GM18861 (cell line): ENCODE results near the gene HERC6.
"Not testable (repeated sequence)": the region's sequence is repeated elsewhere in the genome, so short reads cannot be mapped to it uniquely, and the experiment has no call there.

ENCODE experiments used
- ATAC-seq: cut with Tn5 transposase; IDR thresholded peaks from one replicate; pipeline ENCODE4 v1.9.1; 2021; ENCODE audit not compliant: unreplicated experiment

The HERC6 gene

DNA sequence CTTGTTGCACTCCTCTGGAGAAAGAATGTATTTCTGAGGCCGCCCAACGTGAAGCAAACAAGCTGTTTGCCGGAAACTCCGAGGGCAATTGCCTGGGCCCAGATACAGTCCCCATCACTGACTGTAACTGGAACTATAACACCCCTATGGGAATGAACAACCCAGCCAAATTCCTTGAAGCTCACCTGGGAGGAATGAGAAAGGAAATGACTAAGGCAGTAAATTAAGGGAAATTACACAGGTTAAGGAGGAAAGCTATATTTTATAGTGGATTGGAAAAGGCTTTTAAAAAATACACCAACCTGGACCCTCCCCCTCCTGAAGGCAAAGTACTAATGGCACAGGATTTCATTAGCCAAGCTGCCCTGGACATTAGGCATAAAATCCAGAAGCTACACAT is 66.6 kb downstream of the HERC6 start:
- no peak for ATAC-seq

DNA sequence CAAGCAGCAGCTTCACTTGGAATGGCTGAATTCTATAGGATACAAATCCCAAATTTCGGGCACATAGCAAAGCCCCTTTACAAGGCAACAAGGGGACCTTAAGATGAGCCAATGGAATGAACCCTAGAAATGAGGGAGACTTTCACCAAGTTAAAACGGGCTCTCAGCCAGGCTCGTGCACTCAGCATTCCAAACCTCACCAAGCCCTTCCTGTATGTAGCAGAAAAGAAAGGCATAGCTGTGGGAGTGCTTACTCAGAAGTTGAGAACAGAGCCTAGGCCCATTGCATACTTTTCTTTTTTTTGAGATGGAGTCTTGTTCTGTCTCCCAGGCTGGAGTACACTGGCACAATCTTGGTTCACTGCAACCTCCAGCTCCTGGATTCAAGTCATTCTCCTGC is 67.5 kb downstream of the HERC6 start:
- no peak for ATAC-seq

DNA sequence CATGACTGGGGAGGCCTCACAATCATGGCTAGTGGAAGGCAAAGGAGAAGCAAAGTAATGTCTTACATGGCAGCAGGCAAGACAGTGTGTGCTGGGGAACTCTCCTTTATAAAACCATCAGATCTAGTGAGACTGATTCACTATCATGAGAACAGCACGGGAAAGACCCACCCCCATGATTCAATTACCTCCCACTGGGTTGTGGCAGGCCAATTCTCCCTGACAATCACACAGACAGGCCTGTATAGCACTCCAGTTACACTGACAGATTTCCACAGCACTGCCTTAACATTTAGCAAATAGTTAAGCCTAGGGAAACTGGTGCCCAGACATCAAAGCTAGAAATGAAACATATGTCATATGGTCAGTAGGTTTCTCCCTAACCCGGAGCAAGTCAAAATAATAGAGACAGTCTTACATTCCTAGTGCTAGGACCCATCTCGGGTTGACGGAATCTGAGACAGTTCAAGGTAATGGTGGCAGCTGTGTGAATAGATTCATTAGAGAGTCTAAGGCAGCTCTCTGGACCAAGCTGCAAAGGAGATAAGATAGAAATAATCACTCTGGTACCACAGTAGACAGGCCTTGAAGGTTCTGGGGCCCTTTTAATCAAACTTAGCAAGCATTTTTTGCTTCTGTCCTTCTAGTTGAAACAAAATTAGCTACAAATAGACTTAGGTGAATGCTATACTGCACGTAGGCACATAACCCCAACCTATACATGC is 68.9 kb downstream of the HERC6 start:
- ATAC-seq = no peak

DNA sequence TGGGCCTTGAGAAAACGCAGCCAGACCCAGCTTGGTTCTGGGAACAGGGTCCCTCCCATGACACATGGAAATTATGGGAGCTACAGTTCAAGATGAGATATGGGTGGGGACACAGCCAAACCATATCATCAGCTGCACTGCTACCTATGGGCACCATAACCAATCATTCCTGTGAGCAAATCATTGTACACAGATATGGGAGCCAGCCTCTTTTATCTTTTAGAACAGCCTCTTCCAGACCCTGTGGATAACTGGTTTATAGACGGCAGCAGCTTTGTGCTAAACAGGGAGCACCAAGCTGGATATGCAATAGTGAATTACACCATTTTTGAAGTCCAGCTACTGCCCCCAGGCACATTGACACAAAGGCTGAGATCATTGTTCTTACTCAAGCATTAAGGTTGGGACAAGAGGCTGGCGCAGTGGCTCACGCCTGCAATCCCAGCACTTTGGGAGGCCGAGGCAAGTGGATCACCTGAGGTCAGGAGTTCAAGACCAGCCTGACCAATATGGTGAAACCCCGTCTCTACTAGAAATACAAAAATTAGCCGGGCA is 69.6 kb downstream of the HERC6 start:
- ATAC-seq = not testable (repeated sequence)

DNA sequence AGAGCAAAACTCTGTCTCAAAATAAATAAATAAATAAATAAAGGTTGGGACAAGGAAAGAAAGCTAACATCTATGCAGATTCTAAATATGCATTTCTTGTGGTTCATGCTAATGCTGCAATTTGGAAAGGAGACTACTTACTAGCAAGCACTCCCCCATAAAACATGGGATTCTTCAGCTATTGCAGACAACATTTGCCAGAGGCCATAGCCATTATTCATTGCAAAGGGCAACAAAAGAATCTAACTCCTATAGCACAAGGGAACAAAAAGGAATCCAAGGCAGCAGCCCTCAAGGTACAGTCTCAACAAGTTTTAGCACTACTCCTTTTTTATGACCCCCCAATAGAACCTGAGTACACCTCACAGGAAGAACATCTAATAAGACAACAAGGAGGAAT is 70.2 kb downstream of the HERC6 start:
- ATAC-seq = no peak

DNA sequence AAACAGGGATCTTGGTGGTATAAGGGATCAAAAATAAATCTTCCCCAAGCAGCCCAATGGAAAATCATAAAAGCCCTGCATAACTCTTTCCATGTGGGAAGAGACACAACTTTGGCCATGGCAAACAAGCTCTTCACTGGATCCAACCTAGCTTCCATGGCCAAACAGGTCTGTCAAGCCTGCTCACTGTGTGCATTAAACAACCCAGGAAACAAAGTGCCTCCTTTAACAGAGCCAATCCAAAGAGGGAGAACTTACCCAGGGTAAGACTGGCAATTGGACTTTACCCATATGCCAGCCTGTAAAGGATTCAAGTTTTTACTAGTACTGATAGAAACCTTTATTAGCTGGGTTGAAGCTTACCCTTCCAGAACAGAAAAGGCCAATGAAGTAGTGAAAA is 70.6 kb downstream of the HERC6 start:
- ATAC-seq = no peak

DNA sequence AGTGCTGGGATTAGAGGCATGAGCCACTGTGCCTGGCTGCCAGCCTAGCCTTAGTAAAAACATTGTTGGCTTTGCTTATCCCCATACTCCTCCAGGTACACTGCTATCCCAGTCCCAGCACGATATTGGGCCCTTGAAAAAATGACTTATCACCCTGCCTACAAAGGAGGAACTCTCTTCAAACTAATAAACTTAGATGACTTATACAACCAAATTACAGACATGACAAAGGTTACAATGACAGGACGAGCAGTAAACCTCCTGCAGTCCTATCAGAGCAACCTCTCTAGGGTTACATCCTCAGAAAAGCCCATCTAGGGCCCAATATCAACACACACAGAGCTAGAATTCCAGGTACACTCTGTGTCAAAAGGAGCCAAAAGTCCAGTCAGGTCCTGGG is 72.6 kb downstream of the HERC6 start:
- no peak for ATAC-seq

DNA sequence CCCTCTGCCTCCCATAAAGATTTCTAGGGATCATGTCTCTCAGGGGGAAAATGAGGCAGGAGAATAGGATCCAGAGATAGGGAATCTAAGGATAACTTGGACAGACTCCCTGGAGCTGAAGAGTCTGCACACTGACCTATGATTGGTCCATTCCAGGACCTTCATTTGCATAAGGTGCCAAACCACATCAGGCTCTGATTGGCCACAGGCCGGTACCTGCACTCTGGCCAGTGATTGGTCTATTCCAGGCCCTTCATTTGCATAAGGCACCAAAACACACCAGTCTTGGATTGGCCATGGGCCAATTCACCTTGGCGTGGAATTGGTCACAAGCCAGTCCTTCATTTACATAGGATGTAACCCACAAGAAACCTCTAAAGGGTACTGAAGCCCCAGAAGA is 74.3 kb downstream of the HERC6 start:
- ATAC-seq = no peak

DNA sequence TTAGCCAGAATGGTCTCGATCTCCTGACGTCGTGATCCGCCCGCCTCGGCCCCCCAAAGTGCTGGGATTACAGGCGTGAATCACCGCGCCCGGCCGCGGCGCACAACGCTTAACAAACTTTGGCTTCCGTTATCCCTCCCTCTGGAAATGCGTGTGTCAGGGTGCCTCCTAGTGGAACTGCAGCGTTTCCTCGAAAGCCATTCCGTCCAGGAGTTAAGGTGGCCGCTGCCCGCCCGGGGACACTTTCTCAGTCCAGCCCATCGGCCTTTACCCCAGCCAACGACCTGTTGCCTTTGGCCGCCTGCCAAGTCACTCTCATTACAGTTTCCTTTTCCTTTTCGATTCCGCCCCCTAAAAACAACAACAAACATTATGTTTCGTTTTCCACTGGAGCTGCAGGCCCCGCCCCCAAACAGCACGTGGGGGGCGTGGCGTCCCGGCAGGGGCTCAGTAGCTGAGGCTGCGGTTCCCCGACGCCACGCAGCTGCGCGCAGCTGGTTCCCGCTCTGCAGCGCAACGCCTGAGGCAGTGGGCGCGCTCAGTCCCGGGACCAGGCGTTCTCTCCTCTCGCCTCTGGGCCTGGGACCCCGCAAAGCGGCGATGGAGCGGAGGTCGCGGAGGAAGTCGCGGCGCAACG is 78.1 kb downstream of the HERC6 start, which contains the start of gene HERC5:
TSS of gene HERC5 (plus strand) at position 450 of the 637 bp plus-strand sequence. CDS start at position 601, 151 bp downstream.
- ATAC-seq = peak; percentile 87

DNA sequence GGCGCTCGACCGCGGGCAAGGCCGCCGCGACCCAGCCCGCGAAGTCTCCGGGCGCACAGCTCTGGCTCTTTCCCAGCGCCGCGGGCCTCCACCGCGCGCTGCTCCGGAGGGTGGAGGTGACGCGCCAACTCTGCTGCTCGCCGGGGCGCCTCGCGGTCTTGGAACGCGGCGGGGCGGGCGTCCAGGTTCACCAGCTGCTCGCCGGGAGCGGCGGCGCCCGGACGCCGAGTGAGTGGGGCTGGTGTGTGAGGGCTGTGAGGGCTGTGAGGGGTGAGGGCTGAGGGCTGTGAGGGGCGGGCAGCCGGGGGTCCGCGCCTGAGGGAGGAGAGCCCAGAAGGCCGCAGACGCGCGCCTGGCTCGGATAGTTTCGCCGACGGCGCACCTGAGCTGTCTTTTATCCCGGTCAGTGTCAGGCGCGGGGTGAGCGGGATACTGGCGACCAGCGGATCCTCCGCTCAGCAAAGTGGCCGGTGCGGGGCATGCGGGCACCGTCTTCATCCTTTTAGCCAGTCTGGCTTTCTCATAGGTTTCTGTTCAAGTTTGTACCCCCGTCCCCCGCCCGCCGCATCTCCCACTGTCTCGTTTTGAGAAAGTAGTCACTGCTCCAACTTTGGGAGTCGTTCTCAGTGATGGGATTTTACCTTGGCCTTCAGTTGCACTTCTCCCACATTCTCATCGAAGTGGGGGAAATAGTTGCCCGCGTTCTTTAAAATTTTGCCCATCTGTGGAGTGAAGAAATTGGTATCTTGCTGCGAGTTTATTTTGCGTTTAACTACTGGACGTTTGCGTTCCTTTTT is 78.9 kb downstream of the HERC6 start:
- ATAC-seq = peak; percentile 31

DNA sequence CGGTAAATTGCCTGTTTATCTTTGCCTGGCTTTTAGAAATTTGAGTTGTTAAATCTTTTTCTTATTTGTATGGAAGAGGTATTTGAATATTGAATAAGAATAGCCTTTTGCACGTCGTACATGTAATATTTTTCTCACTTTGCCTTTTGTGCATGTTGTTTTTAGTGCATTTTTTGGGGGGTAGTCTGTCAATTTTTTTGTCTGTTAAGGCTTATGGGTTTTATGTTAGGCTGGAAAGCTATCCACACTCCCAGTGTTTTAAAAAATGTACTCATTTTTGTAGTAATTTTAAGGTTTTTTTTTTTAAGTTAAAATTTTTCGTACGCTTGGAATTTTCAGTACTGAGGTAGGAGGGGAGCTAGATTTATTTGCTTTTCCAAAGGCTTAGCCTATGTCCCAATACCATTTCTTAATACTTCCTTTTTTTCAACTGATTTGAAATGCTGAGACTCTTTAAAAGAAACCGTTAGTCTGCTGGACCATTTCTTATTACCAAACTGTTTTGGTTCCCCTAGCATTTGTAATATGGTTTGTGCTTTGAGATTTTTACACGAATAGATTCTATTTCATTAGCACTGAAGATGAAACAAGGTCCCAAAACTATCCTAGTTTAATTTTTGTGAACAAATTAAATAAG is 79.6 kb downstream of the HERC6 start:
- ATAC-seq = no peak

DNA sequence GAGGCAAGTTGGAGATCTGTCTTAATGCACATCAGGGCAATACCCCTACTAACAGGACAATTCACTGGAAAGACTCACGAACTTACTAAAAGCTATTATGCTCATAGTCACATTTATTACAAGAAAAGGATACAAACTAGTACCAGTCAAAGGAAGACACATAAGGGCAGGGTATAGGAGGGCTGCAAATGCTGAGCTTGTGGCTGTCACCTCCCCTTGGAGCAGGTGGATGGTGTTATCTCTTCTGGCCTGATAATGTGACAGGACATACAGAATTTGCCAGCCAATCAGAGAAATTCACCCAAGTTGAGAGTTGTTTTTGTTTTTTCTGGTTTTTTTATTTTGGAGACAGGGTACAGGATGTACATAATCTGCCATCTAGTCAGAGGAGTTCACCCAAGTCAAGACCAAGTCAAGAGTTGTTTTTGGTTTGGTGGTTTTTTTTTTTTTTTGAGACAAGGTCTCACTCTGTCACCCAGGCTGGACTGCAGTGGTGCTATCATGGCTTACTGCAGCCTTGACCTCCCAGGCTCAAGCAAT is 87.1 kb downstream of the HERC6 start:
- ATAC-seq = no peak

DNA sequence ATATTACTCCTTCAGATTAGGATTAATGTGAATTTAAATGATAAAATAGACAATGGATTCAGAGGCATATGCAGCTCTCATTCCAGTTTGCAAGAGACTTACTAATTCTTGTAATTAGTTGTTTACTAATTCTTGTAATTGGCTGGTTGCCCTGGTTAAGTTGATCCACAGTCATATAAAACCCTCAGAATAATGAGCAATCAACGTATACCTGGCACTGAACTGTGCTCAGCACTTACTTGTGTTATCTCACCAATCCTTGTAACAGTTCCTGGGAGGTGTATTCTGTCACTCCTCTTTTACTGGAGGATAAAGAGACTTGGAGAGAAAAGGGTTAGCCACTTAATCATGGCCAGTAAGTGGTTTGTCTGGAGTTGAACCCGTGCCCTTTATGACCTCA is 88.7 kb downstream of the HERC6 start:
- ATAC-seq = no peak

DNA sequence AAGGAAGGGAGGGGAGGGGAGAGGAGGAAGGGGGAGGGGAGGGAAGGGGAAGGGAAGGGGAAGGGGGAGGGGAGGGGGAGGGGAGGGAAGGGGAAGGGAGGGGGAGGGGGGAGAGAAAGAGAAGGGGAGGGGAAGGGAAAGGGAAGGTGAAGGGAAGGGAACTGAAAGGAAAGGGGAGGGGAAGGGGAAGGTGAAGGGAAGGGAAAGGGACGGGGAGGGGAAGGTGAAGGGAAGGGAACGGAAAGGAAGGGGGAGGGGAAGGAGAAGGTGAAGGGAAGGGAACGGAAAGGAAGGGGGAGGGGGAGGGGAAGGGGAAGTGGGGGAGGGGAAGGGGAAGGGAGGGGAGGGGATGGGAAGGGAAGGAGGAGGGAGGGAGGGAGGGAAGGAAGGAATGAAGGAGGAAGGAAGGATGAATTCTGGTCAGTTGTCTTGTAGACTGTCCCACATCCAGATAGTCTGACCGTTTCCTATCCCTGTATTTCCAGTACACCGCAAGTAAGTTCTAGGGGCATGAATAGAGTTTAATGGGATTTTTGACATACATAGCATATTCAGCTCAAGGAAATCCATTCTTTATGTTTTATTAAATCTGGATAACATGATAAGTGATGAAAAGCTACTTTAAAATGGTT is 98.7 kb downstream of the HERC6 start:
- no peak for ATAC-seq

DNA sequence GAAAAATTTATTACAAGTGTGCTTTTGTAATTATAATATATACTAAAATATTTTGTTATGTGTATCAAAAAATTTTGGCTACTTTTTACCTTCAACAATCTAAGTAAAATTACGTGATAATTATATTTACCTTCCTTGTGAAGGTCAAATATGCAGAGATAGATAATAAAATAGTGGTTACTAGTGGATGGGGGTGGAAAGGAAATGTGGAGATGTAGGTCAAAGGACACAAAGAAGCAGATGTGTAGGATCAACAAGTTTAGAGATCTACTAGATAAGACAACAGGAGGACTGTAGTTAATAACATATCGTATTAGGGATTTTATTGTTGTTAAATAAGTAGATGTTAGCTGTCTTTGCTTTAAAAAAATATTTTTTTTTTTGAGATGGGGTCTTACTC is 99.6 kb downstream of the HERC6 start:
- ATAC-seq = no peak

DNA sequence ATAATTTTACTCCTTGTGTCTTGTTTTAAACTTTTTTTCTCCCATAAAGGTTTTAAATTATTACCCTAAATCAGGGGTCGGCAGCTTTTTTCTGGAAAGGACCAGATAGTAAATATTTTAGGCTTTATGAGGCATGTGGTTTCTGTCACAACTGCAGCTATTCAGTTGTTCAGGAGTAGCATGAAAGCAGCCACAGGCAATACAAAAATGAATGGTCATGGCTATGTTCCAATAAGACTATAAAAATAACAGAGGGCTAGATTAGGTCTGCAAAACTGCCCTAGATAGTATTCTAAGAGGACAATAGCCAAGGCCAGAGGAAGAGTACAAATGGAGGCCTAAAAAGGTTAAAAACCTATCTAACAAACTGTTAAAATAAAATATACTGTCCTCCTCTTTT is 102.9 kb downstream of the HERC6 start:
- ATAC-seq = no peak

DNA sequence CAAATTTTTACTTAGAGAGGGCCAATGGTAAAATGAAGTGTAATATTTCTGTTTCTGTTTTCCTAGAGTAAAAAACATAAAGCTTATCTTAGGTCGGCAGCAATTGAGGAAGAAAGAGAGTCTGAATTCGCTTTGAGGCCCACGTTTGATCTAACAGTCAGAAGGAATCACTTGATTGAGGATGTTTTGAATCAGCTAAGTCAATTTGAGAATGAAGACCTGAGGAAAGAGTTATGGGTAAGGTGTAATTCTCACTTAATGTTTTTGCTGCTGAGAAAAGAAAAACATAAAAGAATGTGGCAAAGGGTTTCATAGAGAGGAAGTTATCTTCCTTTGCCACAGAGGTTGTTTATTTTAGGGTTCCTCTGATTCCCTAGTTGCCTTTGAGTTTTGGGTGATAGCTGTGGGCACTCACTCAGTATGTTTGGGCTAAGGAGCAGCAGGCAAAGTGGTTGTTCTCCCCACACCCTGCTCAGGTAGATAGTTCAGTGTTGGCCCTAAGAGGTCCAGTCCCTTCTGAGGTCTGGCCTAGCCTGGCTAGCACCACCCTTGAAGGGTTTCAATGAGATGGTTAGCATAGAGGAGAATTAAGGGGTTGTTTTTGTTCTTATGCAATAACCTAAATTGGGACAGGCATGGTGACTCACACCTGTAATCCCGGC is 110.6 kb downstream of the HERC6 start:
- no peak for ATAC-seq
